ENCODE measurements around the gene S1PR4. TPM values are rescaled to one million over a fixed set of nuclear protein-coding genes. Genes with fewer than 3 reads are reported as not detected.

Gene S1PR4
- total and polyA plus RNA-seq, 2 of the 8 experiments (the other 6 are each of a cell fraction or from before 2014, with no cell fraction given): not detected

DNA sequence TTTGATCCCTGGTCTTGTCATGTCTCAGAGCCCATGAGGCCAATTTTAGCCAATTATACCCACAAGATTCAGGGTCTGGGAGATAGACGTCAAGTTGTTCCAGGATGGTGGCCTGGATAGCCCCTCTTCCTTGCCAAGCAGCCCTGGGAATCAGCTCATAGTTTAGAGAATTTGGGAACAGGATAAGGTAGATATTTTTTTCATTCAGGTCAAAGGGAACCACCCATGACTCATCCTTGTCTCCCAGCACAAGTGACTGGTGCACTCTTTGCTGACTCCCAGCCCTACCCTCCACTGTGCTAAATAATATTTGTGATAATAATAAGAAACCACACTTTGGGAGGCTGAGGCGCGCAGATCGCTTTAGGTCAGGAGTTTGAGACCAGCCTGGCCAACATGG is 17.1 kb upstream of the S1PR4 start:
- Histone ChIP-seq H3K4me3 (ENCODE audit: extremely low read depth in 1 of 4, insufficient read depth in 2 of 4, low read depth in 3 of 4, low read length in 4 of 4) (no peak overlapping the region), H3K56ac (replicated peaks; ENCODE audit: insufficient read length, low read depth, low read length) (no peak overlapping the region), H2BK20ac (ENCODE audit: low read length) (no peak overlapping the region), H3K23ac (ENCODE audit: insufficient read length) (no peak overlapping the region), H2AK5ac (ENCODE audit: low read depth, low read length) (no peak overlapping the region), H3K79me1 (ENCODE audit: low read depth, low read length) (no peaks in the 10 kb centered on the region), H3K27ac (ENCODE audit: low read depth, low read length) (no peak overlapping the region), H2BK15ac (ENCODE audit: low read length) (no peak overlapping the region), H3K14ac (ENCODE audit: insufficient read length) (no peak overlapping the region), H3K36me3 (ENCODE audit: control insufficient read depth in 2 of 4, insufficient read depth in 4 of 4, low read length in 3 of 4) (no peaks in the 10 kb centered on the region), H3K9me3 (ENCODE audit: insufficient read depth in 2 of 2, low read depth in 1 of 2, low read length in 1 of 2) (no peaks in the 10 kb centered on the region), H4K20me1 (replicated peaks in 1 of 2; ENCODE audit: control insufficient read depth in 1 of 2, insufficient read depth in 2 of 2, low read length in 2 of 2) (no peaks in the 10 kb centered on the region), H3K27me3 (replicated peaks in 1 of 4; ENCODE audit: control insufficient read depth in 3 of 4, extremely low read depth in 1 of 4, insufficient read depth in 3 of 4, low read length in 3 of 4) (peaks cover 0 to 5% (median 2%) of the 10 kb centered on the region in 4 experiments; a peak in 3 of 7 replicates), H4K8ac (ENCODE audit: extremely low read depth, insufficient read depth, low read length) (no peak overlapping the region), H3K4ac (replicated peaks; ENCODE audit: insufficient read length, low read depth, low read length) (no peak overlapping the region), H2BK120ac (replicated peaks; ENCODE audit: low read depth, low read length) (no peak overlapping the region), H2BK5ac (ENCODE audit: low read depth, low read length) (no peak overlapping the region), H3K23me2 (ENCODE audit: low read depth, low read length) (no peaks in the 10 kb centered on the region), H3K9ac (replicated peaks in 1 of 4; ENCODE audit: extremely low read depth in 1 of 4, low read depth in 3 of 4, low read length in 3 of 4) (no peak overlapping the region), H3K4me2 (ENCODE audit: insufficient read depth in 1 of 2, low read depth in 2 of 2, low read length in 2 of 2) (no peak overlapping the region), H3K4me1 (replicated peaks in 1 of 4; ENCODE audit: control insufficient read depth in 3 of 4, insufficient read depth in 4 of 4, low read length in 3 of 4) (peaks cover 0 to 3% (median under 1%) of the 10 kb centered on the region in 4 experiments; a peak in 2 of 7 replicates), H2BK12ac (ENCODE audit: low read depth, low read length) (no peak overlapping the region), H4K91ac (replicated peaks; ENCODE audit: insufficient read length, low read length) (no peak overlapping the region), H3K18ac (ENCODE audit: extremely low read depth, low read length) (no peak overlapping the region), H3K79me2 (ENCODE audit: control insufficient read depth in 1 of 2, insufficient read depth in 2 of 2, low read length in 2 of 2) (no peaks in the 10 kb centered on the region), H2AFZ (ENCODE audit: low read length) (no peak overlapping the region), H4K5ac (ENCODE audit: insufficient read length, low read depth, low read length) (no peak overlapping the region)
- FAIRE-seq (no peak), DNase-seq (ENCODE audit: low read depth in 1 of 2, low spot score in 2 of 2) (no peak)
- WGBS, 2 experiments (ENCODE audit: extremely low coverage in 1 of 2, insufficient coverage in 1 of 2, insufficient read length in 1 of 2, insufficient replicate concordance in 2 of 2, low coverage in 1 of 2, low lambda C conversion rate in 2 of 2, missing lambda C conversion rate in 1 of 2): 94% methylated on average over 4 of the region's 4 CpGs; no CpG with 5 or more reads in 1 of the 2 experiments
- TF ChIP-seq, protein P1, sequence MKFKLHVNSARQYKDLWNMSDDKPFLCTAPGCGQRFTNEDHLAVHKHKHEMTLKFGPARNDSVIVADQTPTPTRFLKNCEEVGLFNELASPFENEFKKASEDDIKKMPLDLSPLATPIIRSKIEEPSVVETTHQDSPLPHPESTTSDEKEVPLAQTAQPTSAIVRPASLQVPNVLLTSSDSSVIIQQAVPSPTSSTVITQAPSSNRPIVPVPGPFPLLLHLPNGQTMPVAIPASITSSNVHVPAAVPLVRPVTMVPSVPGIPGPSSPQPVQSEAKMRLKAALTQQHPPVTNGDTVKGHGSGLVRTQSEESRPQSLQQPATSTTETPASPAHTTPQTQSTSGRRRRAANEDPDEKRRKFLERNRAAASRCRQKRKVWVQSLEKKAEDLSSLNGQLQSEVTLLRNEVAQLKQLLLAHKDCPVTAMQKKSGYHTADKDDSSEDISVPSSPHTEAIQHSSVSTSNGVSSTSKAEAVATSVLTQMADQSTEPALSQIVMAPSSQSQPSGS (IDR thresholded peaks at IDR 0.05; ENCODE audit: low read length): no peak
- no peak for TF ChIP-seq CHD2 (IDR thresholded peaks at IDR 0.05; ENCODE audit: low read length)
- no peak for TF ChIP-seq SP4 (IDR thresholded peaks at IDR 0.05; ENCODE audit: low read length)
- no peak for TF ChIP-seq POLR2AphosphoS5 (IDR thresholded peaks at IDR 0.05; ENCODE audit: low read depth, low read length)
- ChIA-PET CTCF (ENCODE audit: partially characterized antibody) (interaction anchor here (0.5 to 11.1 kb wide), 13 partner anchors 9 to 513 kb away, joined by 3 to 162 read pairs (median 5); no protein-coding TSS in a partner anchor), POLR2A (ENCODE audit: partially characterized antibody) (no interaction called here)
